Measurements from ENCODE around the gene FAM131C.

The FAM131C gene

GRCh38 chr1:16020325-16020724 is 53.1 kb downstream of the FAM131C start:
- H3K4me1 ChIP-seq, result peaks cover 27% of the 10 kb centered on the region
- H3K4me3 ChIP-seq (ENCODE audit: low read depth, low read length), result no peak overlapping the region
- no peaks in the 10 kb centered on the region for H3K9me3 ChIP-seq
- H3K36me3 ChIP-seq, result no peaks in the 10 kb centered on the region
- no peak for DNase-seq
- no peaks in the 10 kb centered on the region for H3K27me3 ChIP-seq
- TF ChIP-seq CTCF (IDR thresholded peaks at IDR 0.05; ENCODE audit: low read depth, low read length), result no peak

GRCh38 chr1:16019644-16020277 is 53.7 kb downstream of the FAM131C start:
- peak; percentile 54 for DNase-seq
- Histone ChIP-seq H3K4me3 (ENCODE audit: low read depth, low read length) (no peak overlapping the region), H3K36me3 (no peaks in the 10 kb centered on the region), H3K9me3 (no peaks in the 10 kb centered on the region), H3K27me3 (no peaks in the 10 kb centered on the region), H3K4me1 (peaks cover 30% of the 10 kb centered on the region)
- no peak for TF ChIP-seq CTCF (IDR thresholded peaks at IDR 0.05; ENCODE audit: low read depth, low read length)

- no peaks in the 10 kb centered on the region for H3K9me3 ChIP-seq
- H3K27me3 ChIP-seq, result no peaks in the 10 kb centered on the region
- DNase-seq, result no peak
- H3K36me3 ChIP-seq, result no peaks in the 10 kb centered on the region
- H3K4me3 ChIP-seq (ENCODE audit: low read depth, low read length), result no peak overlapping the region
- H3K4me1 ChIP-seq, result peaks cover 36% of the 10 kb centered on the region
- no peak for TF ChIP-seq CTCF (IDR thresholded peaks at IDR 0.05; ENCODE audit: low read depth, low read length)
Measured at GRCh38 chr1:16018749-16019643, 54.5 kb downstream of the FAM131C start.

- Histone ChIP-seq H3K4me3 (ENCODE audit: low read depth, low read length) (no peak overlapping the region), H3K9me3 (no peaks in the 10 kb centered on the region), H3K27me3 (no peaks in the 10 kb centered on the region), H3K36me3 (no peaks in the 10 kb centered on the region), H3K4me1 (peaks cover 40% of the 10 kb centered on the region)
- DNase-seq, result no peak
- no peak for TF ChIP-seq CTCF (IDR thresholded peaks at IDR 0.05; ENCODE audit: low read depth, low read length)
Measured at GRCh38 chr1:16018308-16018707, 55.1 kb downstream of the FAM131C start.

GRCh38 chr1:16017461-16018303 is 55.8 kb downstream of the FAM131C start, which contains the start of gene HSPB7:
Gene HSPB7 (minus strand): TSS chr1:16018043. CDS start chr1:16017963, 80 bp downstream.
- no peak for TF ChIP-seq CTCF (IDR thresholded peaks at IDR 0.05; ENCODE audit: low read depth, low read length)
- Histone ChIP-seq H3K27me3 (no peaks in the 10 kb centered on the region), H3K9me3 (no peaks in the 10 kb centered on the region), H3K4me1 (peaks cover 40% of the 10 kb centered on the region), H3K36me3 (no peaks in the 10 kb centered on the region), H3K4me3 (ENCODE audit: low read depth, low read length) (no peak within 1 kb of the TSS)
- DNase-seq, result peak; percentile 34
